Endothelial cell of hepatic sinusoid (primary cell): Measurements from ENCODE around the gene MSI2.

Source experiments
- in situ Hi-C: cut with HindIII; loops from 2 replicates; pipeline ENCODE4 v1.10.0; 2017; ENCODE audit warnings: low sequenced_read_pairs

Gene MSI2

DNA sequence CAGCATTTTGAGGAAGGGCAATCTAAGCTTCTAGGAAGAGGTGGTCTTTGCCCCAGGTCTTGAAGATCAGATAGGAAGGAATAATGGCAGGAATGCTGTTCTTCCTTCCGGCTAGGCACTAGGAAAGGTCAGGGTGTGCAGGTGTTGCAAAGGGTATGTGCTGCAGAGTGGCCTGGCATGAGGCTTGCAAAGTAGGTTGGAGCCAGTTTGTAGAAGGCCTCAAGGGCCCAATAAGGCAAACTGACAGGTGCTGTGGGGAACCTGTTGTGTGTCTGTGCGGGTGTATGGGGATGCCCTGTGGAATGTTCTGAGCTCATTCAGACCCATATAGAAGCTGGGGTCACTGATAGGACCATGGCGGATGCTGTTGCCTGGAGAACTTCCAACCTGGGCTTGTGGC lies 12.7 kb downstream of the MSI2 start:
- in situ Hi-C loops, result no loop called here

DNA sequence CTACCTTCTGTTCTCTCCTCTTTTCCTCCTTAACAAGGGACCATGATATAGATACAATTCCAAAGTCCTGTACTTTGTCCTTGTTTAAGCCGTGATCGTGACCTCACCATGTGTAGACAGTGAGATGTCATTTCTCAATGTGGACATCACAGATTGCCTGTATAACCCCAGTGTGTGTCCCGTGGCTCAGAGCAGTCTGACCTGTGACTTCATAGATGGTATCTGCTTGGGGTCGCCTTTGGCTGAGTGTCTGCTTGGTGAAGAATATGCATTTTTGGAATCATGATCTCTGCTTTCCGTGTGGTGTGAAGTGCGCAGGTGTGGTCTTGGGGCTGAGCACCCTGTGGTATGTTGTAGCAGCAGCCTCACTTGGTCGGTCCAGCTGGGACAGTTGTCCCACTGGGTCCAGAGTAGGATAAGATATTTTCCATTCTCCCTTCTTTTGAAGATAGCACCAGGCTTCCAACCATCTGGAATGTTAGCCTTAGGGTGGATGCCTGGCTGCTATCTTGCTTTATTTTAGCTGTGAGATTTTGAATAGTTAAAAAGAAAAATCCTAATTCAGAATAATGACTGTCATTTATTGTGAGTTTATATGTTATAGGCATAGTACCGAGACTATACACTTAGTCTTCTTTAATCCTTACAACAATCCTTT lies 13.4 kb downstream of the MSI2 start:
- in situ Hi-C loops, result loop anchor here (5.0 kb wide), 1 partner anchor 48 kb away; no protein-coding TSS in a partner anchor

DNA sequence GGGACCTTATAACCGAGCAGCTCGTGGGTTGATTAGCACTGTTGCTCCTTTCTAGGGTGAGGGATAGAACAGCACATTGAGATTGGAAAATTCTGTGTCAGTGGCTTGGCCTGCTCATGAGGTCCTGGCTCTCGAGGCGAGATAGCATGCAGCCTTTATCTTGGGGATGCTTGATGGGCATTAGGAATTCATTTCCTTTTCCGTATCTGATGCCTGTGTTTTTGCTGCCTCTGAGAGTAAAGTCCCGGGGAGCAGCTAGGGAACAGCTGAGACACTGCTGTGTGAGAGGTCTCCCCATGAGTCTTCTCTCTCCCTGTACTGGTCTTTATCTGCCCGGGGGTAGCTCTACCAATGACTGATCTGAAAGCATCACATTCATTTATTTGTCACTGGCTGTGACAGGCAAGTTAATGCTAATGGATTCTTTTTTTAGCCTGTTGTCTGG lies 14.5 kb downstream of the MSI2 start:
- in situ Hi-C loops, result loop anchor here (5.0 kb wide), 1 partner anchor 46 kb away; no protein-coding TSS in a partner anchor

DNA sequence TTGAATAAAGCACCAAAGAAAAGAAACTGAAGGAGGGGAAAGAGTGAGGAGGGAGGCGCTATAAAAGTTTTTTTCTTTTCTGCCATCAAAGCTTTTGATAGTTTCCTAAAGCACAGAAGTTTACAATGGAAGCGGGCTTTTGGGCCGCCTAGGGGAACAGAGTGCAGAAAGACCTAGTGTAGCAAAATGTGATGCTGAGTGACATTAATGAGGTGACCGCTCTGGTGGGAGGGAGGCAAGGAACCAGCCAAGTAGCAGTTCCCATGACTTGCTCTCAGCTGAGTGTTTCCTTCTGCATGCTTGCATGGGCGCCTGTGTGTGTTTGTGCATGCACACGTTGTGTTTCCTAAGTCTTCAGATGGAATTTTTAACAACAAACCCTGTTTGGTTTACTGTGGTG lies 15.5 kb downstream of the MSI2 start:
- in situ Hi-C loops, result loop anchor here (5.0 kb wide), 1 partner anchor 45 kb away; no protein-coding TSS in a partner anchor

DNA sequence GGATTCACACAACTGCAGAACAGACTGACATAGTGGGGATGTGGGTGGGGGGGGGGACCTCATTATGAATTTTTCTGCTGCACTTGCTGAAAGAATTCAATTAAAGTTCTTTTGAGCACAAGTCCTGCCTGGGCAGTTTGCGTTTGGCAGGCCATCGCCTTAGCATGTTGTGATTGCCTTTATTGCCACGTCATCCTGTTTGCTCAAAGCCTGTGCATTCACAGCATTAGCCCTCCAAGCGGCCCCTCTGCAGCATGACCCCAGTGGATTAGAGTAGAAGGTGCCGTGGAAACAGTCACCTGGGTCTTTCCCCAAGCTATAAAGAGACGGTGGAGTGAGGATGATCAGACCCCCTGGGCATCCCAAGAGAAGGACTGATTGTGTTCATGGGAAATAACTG lies 17.2 kb downstream of the MSI2 start:
- in situ Hi-C loops, result loop anchor here (5.0 kb wide), 1 partner anchor 44 kb away; no protein-coding TSS in a partner anchor

DNA sequence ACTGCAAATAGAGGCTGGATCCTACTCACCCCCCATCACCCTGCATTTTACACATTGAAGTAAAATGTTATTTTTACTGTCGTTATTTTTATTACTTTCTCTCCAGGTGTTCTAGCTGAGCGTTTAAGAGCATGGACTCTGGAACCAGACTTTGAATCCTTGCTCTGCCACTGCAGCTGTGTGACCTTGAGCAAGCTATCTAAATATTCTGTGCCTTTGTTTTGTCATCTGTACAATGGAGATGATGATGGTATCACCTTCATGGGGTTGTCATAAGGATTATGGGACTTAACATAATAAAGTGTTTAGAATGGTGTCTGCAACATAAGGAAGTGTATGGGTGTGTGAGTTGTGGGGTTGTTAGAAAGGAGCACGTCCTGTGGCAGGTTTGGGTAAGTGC lies 17.8 kb downstream of the MSI2 start:
- in situ Hi-C loops, result loop anchor here (5.0 kb wide), 1 partner anchor 43 kb away; no protein-coding TSS in a partner anchor

DNA sequence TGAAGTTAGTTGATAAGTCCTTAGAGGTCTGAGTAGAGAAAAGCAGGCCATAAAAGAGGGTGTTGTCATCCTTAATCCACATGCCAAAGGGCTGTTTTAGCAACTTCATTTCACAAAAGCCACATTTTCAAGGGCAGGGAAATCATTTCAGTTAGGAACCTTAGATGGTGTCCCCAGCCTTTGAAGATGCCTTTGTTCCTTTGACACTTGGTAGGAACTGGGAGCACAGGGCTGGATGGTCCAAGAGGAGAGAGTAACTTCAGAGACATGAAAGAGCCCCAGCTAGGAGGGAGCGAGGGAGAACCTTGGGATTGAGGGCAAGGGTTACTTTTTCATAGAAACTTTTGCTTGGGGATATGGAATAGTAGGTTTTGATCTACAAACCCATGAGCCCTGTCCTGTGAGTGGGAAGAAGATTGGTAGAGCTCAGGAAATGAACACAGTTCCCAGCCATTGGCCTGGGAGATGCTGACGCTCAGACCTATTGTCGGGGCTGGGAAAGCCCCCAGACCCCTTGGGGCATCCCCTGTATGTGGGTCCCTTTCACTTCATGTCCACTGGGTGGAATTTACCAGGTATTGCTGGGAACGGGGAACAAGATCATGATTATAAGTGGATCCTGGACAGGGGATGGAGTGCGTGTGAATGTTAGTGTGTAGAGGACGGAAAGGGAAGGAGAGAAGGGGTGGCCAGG lies 18.9 kb downstream of the MSI2 start:
- in situ Hi-C loops, result no loop called here

DNA sequence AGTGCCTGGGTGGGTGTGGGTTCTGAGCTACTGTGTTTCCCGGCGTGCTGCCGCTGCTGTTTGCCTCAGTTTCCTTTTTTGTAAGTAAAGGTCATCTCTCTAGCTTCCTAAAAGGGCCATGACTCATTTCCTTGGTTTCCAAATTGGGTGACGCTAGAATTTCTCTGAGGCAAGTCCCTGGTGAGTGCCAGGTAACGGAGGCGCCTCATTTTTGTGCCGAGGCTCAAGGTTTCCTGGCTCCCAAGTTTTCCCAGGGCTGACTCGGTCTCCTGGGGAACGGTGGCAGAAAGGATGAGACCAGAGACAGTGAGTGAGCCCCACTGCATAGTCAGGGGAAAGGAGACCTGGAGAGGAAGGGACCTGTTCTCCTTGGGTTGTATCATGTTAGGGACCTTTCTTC lies 20.3 kb downstream of the MSI2 start:
- in situ Hi-C loops, result no loop called here

DNA sequence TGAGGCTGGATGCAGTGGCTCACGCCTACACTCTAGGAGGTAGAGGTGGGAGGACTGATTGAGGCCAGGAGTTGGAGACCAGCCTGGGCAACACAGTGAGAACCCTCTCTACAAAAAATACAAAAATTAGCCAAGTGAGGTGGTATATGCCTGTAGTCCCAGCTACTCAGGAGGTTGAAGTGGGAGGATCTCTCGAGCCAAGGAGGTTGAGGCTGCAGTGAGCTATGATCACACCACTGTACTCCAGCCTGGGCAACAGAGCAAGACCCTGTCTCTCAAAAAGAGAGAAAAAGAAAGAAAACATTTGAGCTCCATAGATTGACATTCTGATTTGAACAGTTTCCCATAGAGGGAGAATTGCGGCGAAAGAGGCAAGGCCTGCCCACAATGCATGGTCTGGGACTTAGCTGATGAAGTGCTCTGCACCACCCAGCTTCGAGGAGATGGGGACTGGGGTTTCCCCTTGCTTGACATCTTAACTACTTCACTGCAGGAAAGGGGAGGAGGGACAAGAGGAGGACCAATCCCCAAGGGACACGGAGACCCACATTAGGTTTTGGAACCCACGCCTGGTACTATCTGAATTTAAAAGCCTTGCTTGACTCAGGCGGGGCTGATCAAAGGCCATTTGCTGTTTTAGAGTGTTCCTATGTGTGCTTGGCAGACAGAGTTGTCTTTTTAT lies 21.7 kb downstream of the MSI2 start:
- in situ Hi-C loops, result no loop called here

DNA sequence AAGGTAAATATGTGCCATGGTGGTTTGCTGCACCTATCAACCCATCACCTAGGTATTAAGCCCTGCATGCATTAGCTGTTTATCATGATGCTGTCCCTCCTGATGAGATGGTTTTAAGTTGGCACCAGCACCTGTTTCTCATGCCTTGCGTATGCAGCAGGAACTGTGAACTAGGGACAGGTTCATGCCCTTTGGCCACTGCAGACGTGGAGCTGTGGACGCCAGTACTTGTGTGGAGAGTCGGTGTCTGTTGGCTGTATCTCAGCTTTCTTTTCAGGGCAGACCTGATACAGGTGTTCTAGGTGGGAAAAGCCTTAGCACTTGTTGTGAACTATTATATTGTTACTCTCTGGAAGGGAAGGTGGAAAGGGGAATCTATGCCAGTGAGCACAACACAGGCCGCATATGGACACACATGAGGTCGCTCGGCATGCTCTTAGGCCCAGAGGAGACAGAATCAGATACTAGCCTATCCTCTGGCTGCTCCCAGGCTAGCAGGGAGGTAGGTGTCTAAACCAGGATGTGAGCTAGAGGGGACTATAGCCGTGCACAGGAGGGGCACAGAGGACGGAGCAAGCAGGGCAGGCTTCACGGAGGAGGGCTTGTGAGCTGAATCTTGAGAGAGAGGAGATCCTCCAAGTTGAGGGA lies 22.5 kb downstream of the MSI2 start:
- in situ Hi-C loops, result no loop called here

DNA sequence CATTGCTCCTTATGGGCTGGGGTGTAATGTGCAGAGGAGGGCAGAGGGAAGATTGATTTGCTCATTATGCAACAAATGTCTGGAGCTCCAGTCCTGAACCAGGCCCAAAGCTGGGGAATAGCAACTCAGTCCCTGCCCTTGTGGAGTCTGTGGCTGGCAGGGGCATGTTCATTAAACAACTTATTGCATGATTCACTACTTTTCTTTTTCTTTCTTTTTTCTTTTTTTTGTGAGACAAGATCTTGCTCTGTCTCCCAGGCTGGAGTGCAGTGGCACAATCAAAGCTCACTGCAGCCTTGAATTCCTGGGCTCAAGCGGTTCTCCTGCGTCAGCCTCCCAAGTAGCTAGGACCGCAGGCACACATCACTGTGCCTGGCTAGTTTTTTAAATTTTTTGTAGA lies 23.1 kb downstream of the MSI2 start:
- in situ Hi-C loops, result no loop called here

DNA sequence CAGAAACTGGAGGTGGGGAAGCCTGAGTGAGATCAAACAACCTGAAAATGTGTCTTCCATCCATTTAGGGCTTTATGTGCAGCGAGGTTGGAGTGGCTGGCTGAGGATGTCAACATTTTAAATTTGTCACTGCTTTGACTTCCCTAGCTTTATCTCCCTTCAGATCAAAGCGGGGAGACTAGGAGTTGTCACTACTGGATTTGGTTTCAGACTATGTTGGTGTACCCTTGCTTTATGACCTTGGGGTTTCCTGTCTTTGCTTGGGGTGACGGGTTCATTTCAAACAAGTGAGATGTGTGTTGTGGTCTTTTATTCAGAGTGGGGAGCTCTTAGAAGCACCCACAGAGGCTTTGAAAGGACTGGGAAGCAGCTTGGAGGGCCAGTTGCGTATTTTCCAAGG lies 25.6 kb downstream of the MSI2 start:
- in situ Hi-C loops, result no loop called here

DNA sequence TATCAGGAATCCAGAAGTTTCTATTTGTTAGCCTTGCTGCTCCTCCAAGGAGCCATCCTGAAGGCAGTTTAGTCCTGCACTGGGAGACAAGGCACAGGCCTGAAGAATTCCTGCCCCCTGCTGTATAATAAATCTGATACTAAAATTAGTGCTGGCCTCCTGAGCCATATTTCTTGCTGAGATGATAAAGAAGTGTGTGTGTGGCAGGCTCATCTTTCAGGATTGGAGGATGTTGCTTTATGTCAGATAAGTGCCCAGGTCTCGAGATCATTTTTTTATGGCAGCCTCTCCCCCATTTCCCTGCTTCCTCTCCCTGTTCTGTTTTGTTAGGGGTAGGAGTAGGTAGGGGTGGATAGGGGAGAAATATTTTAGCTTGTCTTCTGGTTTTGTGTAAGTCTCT lies 26.0 kb downstream of the MSI2 start:
- in situ Hi-C loops, result no loop called here

DNA sequence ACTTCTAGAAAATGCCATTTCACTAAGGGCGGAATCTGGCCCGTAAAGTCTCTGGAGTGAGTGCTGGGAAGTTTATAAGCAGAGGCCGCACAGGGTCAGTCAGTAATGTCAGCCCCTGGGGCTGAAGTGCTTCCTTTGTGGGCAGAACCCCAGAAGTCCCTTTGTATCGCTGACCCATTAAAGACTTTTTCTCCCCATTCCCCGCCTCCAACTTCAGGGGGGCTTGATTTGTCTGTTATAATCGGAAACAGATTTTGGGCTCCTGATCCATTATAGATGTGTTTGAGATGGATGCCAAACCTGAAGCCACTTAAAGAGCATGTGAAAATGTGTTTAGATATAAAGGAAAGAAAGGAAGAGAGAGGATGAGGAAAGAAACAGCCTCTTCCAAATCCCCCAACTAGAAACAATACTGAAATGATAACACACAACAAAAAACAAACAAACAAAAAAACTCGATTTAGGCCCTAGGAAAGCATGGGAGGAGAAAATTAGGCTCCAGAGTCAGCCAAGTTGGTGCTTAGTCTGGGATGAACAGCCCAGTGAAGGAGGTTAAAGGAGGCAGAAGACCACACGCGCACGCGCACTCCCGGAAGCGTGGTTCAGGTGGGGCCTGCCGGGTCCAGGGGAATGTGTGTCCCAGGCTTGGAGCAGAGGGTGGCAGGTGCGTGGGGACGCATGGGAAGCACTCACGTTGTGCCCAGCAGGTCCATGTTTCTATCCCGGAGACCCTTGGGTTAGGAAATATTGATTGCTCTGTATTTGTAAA lies 27.1 kb downstream of the MSI2 start:
- in situ Hi-C loops, result no loop called here

DNA sequence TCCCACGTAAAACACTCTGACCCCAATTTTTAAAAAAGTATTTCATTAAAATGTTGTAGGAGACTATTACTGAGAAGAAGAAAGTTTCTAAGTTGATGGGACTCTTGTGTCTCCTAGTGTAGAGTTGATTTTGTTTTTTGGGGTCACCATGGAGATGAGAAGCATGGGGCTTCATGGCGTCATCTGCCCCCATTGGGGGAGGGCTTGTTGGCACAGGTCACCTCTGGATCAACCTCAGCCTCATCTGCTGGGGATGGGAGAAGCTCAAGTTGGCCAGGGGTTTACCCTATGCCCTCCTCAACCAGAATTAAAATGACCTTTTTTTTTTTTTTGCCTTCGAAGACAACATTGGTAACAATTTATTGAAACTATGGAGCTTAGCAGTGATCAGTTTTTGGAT lies 28.3 kb downstream of the MSI2 start:
- in situ Hi-C loops, result no loop called here

DNA sequence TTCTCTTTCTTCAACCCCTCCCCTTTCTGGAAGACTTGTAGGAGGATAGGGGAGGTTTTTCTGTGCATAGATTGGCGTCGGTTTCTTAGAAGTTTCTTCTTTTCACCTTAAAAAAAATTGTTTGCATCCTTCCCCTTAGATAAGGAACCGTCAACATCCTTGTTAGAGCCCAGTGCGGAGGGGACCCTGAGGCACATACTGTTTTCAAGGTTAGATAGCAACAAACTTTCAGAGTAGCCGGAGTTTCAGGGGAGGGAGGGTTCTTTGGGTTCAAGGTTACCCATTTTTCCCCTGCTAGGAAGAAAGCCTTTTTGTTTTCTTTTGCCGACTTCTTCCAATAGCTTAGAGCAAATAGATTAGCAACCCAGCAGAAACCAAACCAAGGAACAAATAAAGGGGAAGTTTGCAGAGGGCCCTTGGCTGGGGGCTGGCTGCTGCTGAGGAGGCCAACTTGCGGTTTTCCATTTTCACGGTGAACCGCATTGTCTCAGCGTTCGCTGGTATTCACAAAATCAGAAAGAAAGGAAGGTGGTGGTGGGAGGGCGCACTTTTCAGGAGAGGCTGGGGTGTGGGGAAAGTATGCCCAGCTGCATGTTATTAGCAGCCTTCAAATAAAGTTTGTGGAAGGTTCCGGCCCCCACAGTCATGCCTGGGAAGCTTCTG lies 28.8 kb downstream of the MSI2 start:
- in situ Hi-C loops, result loop anchor here (5.0 kb wide), 1 partner anchor 47 kb away; no protein-coding TSS in a partner anchor

DNA sequence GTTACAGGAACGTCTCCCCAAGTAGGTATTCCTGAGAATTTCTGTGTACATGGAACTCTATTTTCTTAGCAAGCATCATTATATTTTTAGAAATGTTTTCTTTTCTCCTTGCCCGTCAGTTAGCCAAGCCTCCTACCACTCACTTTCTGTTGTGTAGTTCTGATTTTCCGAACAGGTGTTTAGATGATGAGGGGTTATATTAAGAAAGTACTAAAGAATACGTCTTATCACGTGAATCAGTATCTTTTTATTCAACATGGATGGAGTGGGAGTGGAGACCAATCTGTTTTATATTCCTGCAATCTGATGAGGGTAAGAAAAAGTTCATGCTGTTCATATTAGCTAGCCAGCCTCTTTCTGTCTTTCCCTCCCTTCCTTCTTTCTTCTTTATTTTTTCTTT lies 29.4 kb downstream of the MSI2 start:
- in situ Hi-C loops, result loop anchor here (5.0 kb wide), 1 partner anchor 47 kb away; no protein-coding TSS in a partner anchor

DNA sequence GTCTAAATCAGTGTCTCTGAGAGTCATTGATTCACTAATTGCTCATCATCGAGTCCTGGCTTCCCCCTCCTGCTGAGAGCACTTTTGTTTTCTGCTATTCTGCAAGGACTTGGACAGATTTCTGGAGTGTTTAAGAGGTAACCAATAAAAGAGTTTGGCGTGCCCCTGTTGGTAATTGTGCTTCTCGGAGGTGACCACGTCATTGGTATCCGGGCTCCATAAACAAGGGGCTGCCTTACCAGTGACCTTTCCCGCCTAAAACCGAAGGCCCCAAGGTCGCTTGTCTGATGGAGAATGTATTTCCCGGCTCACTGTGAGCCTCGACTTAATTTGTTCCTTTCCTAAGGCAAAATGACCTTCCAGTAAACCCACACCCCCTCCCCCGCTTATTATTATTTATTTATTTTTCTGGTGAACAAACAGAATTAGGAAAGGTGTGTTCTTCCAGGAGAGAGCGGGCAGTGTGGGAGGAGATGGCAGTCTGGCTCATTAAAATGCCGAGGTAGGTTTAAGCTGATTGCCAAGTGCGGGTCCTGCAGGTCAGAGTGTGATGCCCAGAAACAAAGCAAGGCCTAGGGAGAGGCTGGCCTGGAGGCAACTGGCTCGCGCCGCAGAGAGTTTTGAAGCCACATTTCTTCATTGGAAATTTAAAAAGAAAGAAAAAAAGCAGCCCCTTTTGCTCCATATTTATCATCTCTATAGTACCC lies 30.2 kb downstream of the MSI2 start:
- in situ Hi-C loops, result loop anchor here (5.0 kb wide), 1 partner anchor 46 kb away; no protein-coding TSS in a partner anchor
